ENCODE data around the gene WDFY2.

WDFY2 gene

GRCh38 chr13:51734786-51735185, 150.5 kb downstream of the WDFY2 start:
- Histone ChIP-seq H3K9me3 (ENCODE audit: control insufficient read depth, low read length) (no peaks in the 10 kb centered on the region), H3K27me3 (replicated peaks; ENCODE audit: control insufficient read depth, insufficient read depth, low read length) (no peaks in the 10 kb centered on the region), H3K4me1 (ENCODE audit: control insufficient read depth, insufficient read depth, low read length) (peaks cover 46% of the 10 kb centered on the region), H3K4me3 (ENCODE audit: low read length) (no peak overlapping the region), H3K9ac (ENCODE audit: low read length) (no peak overlapping the region), H3K36me3 (ENCODE audit: control insufficient read depth, insufficient read depth, low read length, severe bottlenecking) (no peaks in the 10 kb centered on the region)
- DNase-seq (ENCODE audit: low read depth) = peak; percentile 24

DNA sequence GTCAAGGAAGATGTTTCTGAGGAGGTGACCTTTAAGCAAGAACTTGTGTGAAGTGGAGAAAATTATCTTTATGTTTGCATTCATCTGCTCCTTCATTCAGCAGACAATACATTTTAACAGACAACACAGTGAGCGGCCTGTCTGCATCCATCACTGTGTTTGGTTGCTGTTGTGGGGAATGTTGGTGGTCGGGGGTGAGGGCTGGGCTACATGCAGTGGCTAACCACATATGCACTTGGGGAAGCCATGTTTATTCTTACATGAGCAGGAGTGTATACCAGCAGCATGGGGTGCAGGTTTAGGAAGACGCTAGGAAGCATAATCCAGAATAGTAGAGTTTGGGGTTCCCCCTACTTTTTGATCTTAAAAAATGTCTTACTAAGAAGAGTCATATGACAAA, 153.3 kb downstream of the WDFY2 start:
- no peak overlapping the region for H3K4me3 ChIP-seq (ENCODE audit: low read length)
- H3K36me3 ChIP-seq (ENCODE audit: control insufficient read depth, insufficient read depth, low read length, severe bottlenecking) = no peaks in the 10 kb centered on the region
- H3K4me1 ChIP-seq (ENCODE audit: control insufficient read depth, insufficient read depth, low read length) = peaks cover 46% of the 10 kb centered on the region
- H3K9ac ChIP-seq (ENCODE audit: low read length) = no peak overlapping the region
- no peaks in the 10 kb centered on the region for H3K27me3 ChIP-seq (replicated peaks; ENCODE audit: control insufficient read depth, insufficient read depth, low read length)
- no peaks in the 10 kb centered on the region for H3K9me3 ChIP-seq (ENCODE audit: control insufficient read depth, low read length)
- no peak for DNase-seq (ENCODE audit: low read depth)

DNA sequence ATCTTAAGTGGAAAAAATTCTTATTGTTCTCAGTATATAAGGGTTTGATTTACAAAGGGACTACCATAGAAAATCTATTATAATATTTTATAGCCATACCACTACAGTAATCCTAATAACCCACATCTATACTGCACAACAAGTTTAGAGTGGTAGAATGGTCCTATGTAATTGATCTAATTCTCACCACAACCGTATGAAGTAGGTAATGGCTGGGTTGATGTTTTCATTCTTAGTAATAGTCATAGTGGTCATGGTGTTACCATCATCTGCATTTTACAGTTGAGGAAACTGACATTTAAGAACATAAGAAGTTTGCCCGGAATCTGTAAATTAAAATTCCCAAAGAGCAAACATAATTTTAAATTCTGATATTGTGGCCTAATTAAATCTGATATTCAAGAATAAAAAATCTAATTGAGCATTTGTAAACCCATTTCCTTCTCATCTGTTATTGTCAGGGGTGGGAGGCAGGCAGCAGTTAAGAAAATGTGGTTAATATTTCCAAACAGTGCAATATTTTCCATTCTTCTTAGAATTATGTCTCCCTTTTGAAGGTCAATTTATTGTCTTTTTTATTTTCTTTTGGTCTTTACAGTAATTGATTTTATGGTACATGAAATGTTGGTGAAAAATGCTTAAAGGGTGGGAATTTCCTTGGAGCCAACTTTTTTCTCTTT, 154.1 kb downstream of the WDFY2 start:
- no peaks in the 10 kb centered on the region for H3K36me3 ChIP-seq (ENCODE audit: control insufficient read depth, insufficient read depth, low read length, severe bottlenecking)
- no peak for DNase-seq (ENCODE audit: low read depth)
- H3K4me3 ChIP-seq (ENCODE audit: low read length) = no peak overlapping the region
- no peaks in the 10 kb centered on the region for H3K9me3 ChIP-seq (ENCODE audit: control insufficient read depth, low read length)
- no peaks in the 10 kb centered on the region for H3K27me3 ChIP-seq (replicated peaks; ENCODE audit: control insufficient read depth, insufficient read depth, low read length)
- H3K4me1 ChIP-seq (ENCODE audit: control insufficient read depth, insufficient read depth, low read length) = peaks cover 51% of the 10 kb centered on the region
- no peak overlapping the region for H3K9ac ChIP-seq (ENCODE audit: low read length)

- Histone ChIP-seq H3K27me3 (replicated peaks; ENCODE audit: control insufficient read depth, insufficient read depth, low read length) (no peaks in the 10 kb centered on the region), H3K4me3 (ENCODE audit: low read length) (peak overlapping the region; percentile 45), H3K36me3 (ENCODE audit: control insufficient read depth, insufficient read depth, low read length, severe bottlenecking) (no peaks in the 10 kb centered on the region), H3K9ac (ENCODE audit: low read length) (peak overlapping the region; percentile 76), H3K9me3 (ENCODE audit: control insufficient read depth, low read length) (no peaks in the 10 kb centered on the region), H3K4me1 (ENCODE audit: control insufficient read depth, insufficient read depth, low read length) (peaks cover 44% of the 10 kb centered on the region)
- DNase-seq (ENCODE audit: low read depth) = no peak
Observed at GRCh38 chr13:51739027-51739764, 154.9 kb downstream of the WDFY2 start.

DNA sequence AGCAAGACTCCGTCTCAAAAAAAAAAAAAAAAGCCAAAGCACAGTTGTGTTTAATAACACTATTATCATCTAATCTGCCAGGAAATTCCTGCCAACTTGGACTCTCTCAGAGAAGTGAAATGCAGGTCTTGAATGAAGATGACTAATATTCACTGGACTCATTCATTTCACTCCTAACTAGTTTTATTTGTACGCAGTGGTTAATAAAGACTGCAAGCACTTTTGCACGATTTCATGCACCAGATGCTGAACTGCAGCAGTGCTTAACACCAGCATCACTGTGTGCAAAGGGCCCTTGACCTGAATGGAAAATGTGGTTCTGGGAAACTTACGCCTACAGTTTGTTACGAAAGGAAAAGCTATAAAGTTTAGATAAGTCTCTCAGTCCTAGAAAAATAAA, 156.4 kb downstream of the WDFY2 start:
- H3K4me3 ChIP-seq (ENCODE audit: low read length) = peak overlapping the region; percentile 45
- no peaks in the 10 kb centered on the region for H3K27me3 ChIP-seq (replicated peaks; ENCODE audit: control insufficient read depth, insufficient read depth, low read length)
- peak overlapping the region; percentile 69 for H3K9ac ChIP-seq (ENCODE audit: low read length)
- H3K36me3 ChIP-seq (ENCODE audit: control insufficient read depth, insufficient read depth, low read length, severe bottlenecking) = no peaks in the 10 kb centered on the region
- peaks cover 44% of the 10 kb centered on the region for H3K4me1 ChIP-seq (ENCODE audit: control insufficient read depth, insufficient read depth, low read length)
- DNase-seq (ENCODE audit: low read depth) = peak; percentile 27
- H3K9me3 ChIP-seq (ENCODE audit: control insufficient read depth, low read length) = no peaks in the 10 kb centered on the region

DNA sequence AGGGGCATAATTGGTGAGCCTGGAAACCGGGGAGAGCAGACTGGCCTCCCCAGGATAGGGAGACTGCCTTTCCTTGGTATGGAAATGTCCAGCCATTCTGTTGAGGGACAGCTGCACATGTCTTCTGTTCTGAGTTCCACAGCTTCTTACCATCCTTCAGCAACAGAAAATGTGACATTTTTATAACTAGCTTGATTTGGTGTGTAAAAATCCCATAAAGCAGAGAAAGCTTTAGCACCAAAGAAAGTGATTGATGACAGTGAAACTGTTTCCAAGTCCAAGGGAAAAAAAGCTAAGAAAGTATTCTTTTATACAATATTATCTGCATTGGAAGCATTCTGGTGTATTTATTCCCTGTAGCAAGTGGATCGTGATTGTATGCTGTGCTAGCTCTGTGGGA, 157.8 kb downstream of the WDFY2 start:
- Histone ChIP-seq H3K9me3 (ENCODE audit: control insufficient read depth, low read length) (no peaks in the 10 kb centered on the region), H3K4me3 (ENCODE audit: low read length) (no peak overlapping the region), H3K36me3 (ENCODE audit: control insufficient read depth, insufficient read depth, low read length, severe bottlenecking) (no peaks in the 10 kb centered on the region), H3K4me1 (ENCODE audit: control insufficient read depth, insufficient read depth, low read length) (peaks cover 50% of the 10 kb centered on the region), H3K27me3 (replicated peaks; ENCODE audit: control insufficient read depth, insufficient read depth, low read length) (no peaks in the 10 kb centered on the region), H3K9ac (ENCODE audit: low read length) (no peak overlapping the region)
- DNase-seq (ENCODE audit: low read depth) = no peak

DNA sequence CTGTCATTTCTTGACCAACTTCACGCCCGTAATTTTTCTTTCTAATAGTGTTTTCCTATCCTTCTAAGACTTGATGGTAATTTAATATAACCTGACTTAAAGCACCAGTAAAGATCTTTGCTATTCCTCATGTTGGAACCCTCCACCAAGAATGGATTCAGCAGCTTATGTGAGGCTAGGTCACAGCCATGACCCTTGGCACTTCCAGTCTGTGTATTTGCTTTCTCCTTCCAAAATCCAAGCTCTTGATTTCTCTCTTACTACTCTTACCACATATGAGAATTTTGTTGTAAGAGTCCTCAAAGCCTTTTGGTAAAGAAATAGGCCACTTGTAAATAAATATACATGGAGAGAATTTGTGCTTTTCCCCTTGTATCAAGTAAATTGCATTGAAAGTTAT, 158.3 kb downstream of the WDFY2 start:
- peaks cover 51% of the 10 kb centered on the region for H3K4me1 ChIP-seq (ENCODE audit: control insufficient read depth, insufficient read depth, low read length)
- H3K4me3 ChIP-seq (ENCODE audit: low read length) = no peak overlapping the region
- DNase-seq (ENCODE audit: low read depth) = no peak
- H3K9me3 ChIP-seq (ENCODE audit: control insufficient read depth, low read length) = peaks cover 3% of the 10 kb centered on the region
- no peaks in the 10 kb centered on the region for H3K36me3 ChIP-seq (ENCODE audit: control insufficient read depth, insufficient read depth, low read length, severe bottlenecking)
- H3K9ac ChIP-seq (ENCODE audit: low read length) = no peak overlapping the region
- H3K27me3 ChIP-seq (replicated peaks; ENCODE audit: control insufficient read depth, insufficient read depth, low read length) = no peaks in the 10 kb centered on the region

- no peak for DNase-seq (ENCODE audit: low read depth)
- Histone ChIP-seq H3K4me1 (ENCODE audit: control insufficient read depth, insufficient read depth, low read length) (peaks cover 36% of the 10 kb centered on the region), H3K4me3 (ENCODE audit: low read length) (no peak overlapping the region), H3K36me3 (ENCODE audit: control insufficient read depth, insufficient read depth, low read length, severe bottlenecking) (peaks cover 3% of the 10 kb centered on the region), H3K9ac (ENCODE audit: low read length) (no peak overlapping the region), H3K9me3 (ENCODE audit: control insufficient read depth, low read length) (peaks cover 15% of the 10 kb centered on the region), H3K27me3 (replicated peaks; ENCODE audit: control insufficient read depth, insufficient read depth, low read length) (no peaks in the 10 kb centered on the region)
Observed at GRCh38 chr13:51745243-51745642, 161.0 kb downstream of the WDFY2 start.

- Histone ChIP-seq H3K9me3 (ENCODE audit: control insufficient read depth, low read length) (peaks cover 15% of the 10 kb centered on the region), H3K36me3 (ENCODE audit: control insufficient read depth, insufficient read depth, low read length, severe bottlenecking) (peaks cover 3% of the 10 kb centered on the region), H3K4me1 (ENCODE audit: control insufficient read depth, insufficient read depth, low read length) (peaks cover 21% of the 10 kb centered on the region), H3K4me3 (ENCODE audit: low read length) (no peak overlapping the region), H3K9ac (ENCODE audit: low read length) (peak overlapping the region; percentile 42), H3K27me3 (replicated peaks; ENCODE audit: control insufficient read depth, insufficient read depth, low read length) (no peaks in the 10 kb centered on the region)
- no peak for DNase-seq (ENCODE audit: low read depth)
Observed at GRCh38 chr13:51746802-51747201, 162.5 kb downstream of the WDFY2 start.

DNA sequence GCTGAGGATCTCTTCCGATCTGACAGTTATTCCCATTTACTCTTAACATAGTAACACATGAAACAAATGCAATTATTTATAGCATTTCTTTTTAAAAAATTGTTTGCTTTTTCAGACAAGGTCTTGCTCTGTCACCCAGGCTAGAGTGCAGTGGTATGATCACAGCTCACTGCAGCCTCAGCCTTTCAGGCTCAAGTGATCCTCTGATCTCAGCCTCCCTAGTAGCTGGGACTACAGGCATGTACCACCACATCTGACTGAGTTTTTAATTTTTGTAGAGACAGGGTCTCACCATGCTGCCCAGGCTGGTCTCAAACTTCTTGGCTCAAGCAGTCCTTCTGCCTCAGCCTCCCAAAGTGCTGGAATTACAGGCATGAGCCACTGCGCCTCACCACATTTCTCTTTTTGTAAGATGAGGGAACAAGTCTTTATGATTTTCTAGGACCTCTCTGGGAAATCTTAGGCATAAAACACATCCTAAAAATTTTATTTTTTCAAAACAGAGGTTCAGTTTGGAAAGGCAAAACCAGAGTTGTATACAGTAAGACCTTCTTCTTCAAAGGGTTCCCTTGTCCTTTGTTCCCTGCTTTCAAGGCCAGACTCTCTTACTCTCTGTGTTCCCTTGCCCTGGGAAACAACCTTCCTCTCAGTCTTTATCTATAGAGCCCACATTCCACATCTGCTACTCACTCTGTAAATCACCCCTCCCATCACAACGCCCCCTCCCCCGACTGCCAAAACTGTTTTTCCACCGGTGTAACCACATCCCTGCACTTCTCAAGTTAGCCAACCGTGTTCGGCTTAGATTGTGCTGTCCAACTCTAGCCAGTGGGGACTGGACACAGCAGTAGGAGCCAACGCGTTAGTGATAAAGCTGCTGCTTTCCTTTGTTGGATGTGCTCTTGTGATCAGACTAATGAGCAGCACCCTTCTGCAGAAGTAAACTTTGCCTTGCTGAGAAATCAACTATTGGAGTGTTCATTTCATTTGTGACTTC, 163.5 kb downstream of the WDFY2 start:
- DNase-seq (ENCODE audit: low read depth) = no peak
- Histone ChIP-seq H3K36me3 (ENCODE audit: control insufficient read depth, insufficient read depth, low read length, severe bottlenecking) (peaks cover 3% of the 10 kb centered on the region), H3K27me3 (replicated peaks; ENCODE audit: control insufficient read depth, insufficient read depth, low read length) (no peaks in the 10 kb centered on the region), H3K4me1 (ENCODE audit: control insufficient read depth, insufficient read depth, low read length) (peaks cover 12% of the 10 kb centered on the region), H3K4me3 (ENCODE audit: low read length) (peak overlapping the region; percentile 4), H3K9me3 (ENCODE audit: control insufficient read depth, low read length) (peaks cover 15% of the 10 kb centered on the region), H3K9ac (ENCODE audit: low read length) (no peak overlapping the region)

DNA sequence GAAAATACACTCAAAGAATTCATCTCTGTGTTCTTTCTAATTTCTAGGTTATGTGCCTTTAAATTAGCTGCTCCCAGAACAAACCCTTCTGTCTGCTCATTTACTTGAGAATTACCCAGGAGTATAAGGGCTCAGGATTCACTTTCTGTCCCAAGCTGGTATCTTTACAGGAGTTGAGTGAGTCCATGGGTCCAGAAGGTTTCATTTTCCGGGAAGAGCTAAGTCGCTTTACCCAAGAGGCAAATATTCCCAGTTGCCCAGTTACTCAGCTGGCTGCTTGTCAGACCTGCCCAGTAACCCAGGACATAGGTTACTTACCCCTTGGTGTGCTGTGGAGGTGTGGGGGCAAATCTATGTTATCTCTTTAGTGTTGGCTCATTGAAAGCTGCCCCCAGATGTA, 172.4 kb downstream of the WDFY2 start:
- H3K27me3 ChIP-seq (replicated peaks; ENCODE audit: control insufficient read depth, insufficient read depth, low read length) = no peaks in the 10 kb centered on the region
- H3K36me3 ChIP-seq (ENCODE audit: control insufficient read depth, insufficient read depth, low read length, severe bottlenecking) = peaks cover 17% of the 10 kb centered on the region

More for the DNA sequence above, 172.4 kb downstream of the WDFY2 start:
- Histone ChIP-seq H3K4me1 (ENCODE audit: control insufficient read depth, insufficient read depth, low read length) (peaks cover 18% of the 10 kb centered on the region), H3K4me3 (ENCODE audit: low read length) (no peak overlapping the region), H3K9me3 (ENCODE audit: control insufficient read depth, low read length) (no peaks in the 10 kb centered on the region), H3K9ac (ENCODE audit: low read length) (no peak overlapping the region)
- DNase-seq (ENCODE audit: low read depth) = no peak

All from adipocyte (in vitro differentiated cells).